HG02623 (cell line): ENCODE measurements around the gene HLF.
"Not testable (repeated sequence)": the region's sequence is repeated elsewhere in the genome, so short reads cannot be mapped to it uniquely, and the experiment has no call there.

Experiments used
- ATAC-seq: cut with Tn5 transposase; IDR thresholded peaks from one replicate; pipeline ENCODE4 v1.9.1; 2021; ENCODE audit warnings: moderate library complexity; ENCODE audit not compliant: unreplicated experiment

Gene HLF

DNA sequence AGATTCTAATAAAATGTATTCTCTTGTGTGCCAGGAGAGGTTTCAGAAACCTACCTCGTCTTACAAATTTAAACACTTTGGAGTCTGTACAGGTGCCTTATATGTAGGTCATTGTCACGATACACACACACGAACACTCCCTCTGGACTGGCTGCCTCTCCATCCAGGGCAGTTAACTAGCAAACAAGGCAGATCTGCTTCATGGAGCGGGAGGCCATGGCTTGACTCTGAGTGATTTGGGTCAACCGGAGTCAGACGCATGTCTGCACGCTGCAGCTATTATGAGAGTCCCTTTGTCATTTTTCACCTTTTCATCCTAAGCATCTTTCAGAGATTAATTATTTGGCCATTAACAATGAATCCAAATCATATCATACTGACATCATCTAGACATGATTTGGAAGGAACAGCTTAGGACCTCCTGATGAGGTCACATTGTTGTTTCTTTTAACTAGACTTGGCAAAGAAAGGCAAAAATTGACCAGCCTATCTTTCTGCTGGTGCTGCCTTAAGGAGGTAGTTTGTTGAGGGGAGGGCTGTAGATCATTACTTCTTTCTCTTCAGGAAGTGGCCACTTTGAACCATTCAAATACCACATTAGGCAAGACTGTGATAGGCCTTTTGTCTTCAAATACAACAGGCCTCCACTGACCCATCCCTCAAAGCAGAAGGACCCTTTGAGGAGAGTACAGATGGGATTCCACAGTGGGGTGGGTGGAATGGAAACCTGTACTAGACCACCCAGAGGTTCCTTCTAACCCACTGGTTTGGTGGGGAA, 58.9 kb downstream of the HLF start:
- no peak for ATAC-seq

DNA sequence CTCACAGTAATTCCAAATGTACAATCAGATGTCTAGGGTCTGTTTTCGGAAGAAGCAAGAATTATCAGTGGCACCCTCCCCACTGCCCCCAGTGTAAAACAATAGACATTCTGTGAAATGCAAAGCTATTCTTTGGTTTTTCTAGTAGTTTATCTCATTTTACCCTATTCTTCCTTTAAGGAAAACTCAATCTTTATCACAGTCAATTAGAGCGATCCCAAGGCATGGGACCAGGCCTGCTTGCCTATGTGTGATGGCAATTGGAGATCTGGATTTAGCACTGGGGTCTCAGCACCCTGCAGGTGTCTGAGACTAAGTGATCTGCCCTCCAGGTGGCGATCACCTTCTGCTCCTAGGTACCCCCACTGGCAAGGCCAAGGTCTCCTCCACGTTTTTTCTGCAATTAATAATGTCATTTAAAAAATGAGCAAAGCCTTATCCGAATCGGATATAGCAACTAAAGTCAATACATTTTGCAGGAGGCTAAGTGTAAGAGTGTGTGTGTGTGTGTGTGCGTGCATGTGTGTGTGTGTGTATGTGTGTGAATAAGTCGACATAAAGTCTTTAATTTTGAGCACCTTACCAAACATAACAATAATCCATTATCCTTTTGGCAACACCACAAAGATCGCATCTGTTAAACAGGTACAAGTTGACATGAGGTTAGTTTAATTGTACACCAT, 59.7 kb downstream of the HLF start:
- ATAC-seq = no peak

DNA sequence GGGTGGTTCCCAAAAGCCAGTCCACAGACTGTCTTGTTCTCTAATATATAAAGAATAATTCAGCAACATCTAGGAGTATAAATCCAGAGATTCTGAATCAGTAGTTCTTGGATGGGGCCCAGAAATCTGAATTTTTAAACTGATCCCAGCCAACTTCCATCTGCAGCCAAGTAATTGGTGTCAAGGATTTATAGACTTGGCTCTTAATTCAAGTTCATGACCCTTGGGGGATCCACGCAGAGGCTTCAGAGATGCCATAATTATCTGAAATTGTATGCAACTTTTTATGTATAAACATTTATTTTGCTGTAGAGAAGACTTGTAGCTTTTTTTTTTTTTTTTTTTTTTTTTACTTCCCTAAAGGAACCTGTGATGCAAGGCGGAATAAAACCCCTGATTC, 60.6 kb downstream of the HLF start:
- no peak for ATAC-seq

- ATAC-seq = no peak
Observed at GRCh38 chr17:55326030-55326429, 61.3 kb downstream of the HLF start.

GRCh38 chr17:55327225-55328088, 62.7 kb downstream of the HLF start:
- no peak for ATAC-seq

- ATAC-seq = not testable (repeated sequence)
Observed at GRCh38 chr17:55328514-55328913, 63.8 kb downstream of the HLF start.

DNA sequence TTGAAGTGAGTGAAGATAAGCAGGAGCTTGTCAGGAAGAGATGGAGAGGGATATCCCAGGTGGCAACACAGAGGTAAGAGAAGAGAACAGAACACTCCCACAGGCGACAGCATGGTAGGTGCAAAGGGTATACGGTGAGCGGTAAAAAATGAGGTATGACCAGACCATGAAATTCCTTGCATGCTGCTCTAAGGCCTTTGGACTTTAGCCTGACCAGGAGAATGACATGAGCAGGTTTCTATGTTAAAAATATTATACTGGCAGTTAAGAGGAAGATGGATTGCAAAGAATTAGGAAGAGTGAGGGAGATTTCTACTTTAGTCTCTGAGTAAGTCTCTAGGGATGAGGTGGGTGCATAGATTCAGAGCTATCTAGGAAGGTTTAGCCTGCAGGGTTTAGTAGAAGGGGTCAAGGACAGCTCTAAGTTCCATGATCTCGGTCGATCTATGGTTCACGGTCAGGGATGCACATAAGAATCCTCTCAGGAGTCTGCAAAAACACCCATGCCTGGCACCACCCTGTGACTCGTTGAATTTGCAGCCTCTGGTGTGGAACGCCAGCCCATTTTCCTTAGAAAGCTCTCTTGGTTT, 65.7 kb downstream of the HLF start:
- ATAC-seq = no peak

- ATAC-seq = no peak
Observed at GRCh38 chr17:55332296-55333041, 67.7 kb downstream of the HLF start.

- ATAC-seq = no peak
Observed at GRCh38 chr17:55334285-55334684, 69.5 kb downstream of the HLF start.

GRCh38 chr17:55334881-55335540, 70.3 kb downstream of the HLF start:
- ATAC-seq = no peak

DNA sequence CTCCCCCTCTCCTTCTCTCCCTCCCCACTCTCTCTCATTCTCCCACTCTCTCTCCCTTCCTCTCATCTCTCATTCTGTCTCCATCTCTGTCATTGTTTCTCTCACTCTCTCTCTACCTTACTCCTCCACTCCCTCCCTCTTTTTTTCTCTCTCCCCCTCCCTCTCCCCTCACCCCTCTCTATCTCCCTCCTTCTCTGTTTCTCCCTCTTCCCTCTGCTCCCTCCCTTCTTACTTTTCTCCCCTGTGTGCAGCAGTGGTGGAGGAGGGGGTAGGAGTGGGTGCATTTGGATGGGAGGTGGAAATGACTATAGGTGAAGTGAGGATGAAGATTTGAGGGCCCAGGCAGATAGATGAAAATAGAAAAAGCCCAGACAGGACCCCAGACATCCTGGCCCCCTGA, 70.9 kb downstream of the HLF start:
- ATAC-seq = no peak

DNA sequence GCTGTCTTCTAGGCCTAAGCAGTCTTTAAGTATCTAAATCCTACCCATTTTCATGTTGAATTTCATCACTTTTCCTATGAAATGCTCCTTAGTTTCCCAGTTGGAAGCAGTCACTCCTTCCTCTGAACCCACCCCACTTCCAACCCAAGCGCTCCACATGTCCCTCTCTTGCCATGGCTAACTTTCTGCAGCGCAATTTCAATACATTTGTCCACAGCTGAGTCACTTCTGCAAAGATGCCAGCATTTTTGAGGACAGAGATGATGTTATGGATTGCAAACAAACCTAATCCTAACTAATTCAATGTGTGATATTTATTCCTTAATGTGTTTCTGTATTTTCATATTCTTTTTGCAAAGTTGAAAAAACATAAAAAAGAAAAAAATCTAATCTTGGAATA, 71.7 kb downstream of the HLF start:
- ATAC-seq = no peak

GRCh38 chr17:55340176-55340575, 75.4 kb downstream of the HLF start:
- no peak for ATAC-seq

- no peak for ATAC-seq
Observed at GRCh38 chr17:55340686-55341085, 75.9 kb downstream of the HLF start.

- ATAC-seq = no peak
Observed at GRCh38 chr17:55341432-55341831, 76.7 kb downstream of the HLF start.

GRCh38 chr17:55342800-55343585, 78.2 kb downstream of the HLF start:
- no peak for ATAC-seq

DNA sequence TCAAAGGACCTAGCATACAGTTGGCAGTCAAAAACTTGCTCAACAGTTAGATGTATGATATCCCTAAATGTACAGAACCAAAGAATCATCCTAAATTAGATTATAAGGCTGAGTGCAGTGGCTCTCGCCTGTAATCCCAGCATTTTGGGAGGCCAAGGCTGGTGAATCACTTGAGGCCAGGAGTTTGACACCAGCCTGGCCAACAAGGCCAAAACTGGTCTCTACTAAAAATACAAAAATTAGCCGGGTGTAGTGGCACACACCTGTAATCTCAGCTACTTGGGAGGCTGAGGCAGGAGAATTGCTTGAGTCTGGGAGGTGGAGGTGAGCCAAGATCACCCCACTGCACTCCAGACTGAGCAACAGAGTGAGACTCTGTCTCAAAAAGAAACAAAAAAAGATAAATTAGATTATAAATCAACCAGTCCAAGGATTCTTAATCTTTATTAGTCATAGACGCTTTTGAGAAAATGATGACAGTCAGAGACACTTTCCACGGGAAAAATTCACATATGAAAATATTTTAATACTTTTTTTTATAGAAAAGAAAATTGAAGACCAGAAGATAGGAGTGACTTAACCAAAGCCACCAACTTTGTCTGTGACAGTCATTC, 79.2 kb downstream of the HLF start:
- ATAC-seq = no peak

GRCh38 chr17:55344514-55344997, 79.8 kb downstream of the HLF start:
- no peak for ATAC-seq

DNA sequence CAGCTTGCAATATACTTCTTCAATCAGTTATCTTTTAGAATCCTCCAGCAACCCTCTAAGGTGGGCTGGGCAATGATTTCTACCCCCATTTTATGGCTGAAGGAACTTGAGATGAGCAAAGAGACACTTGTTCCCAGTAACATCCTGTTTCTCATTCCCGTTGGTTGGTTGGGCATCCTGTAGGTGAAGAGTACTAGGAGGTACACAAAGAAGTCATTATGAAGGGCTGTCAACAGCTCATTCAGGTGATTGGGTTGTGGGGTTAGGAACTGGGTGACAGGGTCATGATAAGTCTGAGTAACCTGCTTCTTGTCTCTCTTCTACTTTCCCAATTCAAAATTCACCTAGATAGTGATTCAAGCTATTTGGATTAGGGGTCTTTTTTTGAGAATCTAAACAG, 80.4 kb downstream of the HLF start:
- ATAC-seq = no peak
